HEK293 (cell line): ENCODE measurements around the gene ILDR1.

ENCODE experiments used
- CTCF ChIA-PET: fragments of 350-600 bp; formaldehyde crosslinking; extraction: SDS; loops from one replicate; lab custom pipeline; 2021; ENCODE audit warnings: antibody characterized with exemption; lab: Yijun Ruan, JAX
- POLR2A ChIA-PET: fragments of 300-600 bp; formaldehyde crosslinking; extraction: SDS; loops from one replicate; lab custom pipeline; 2020; ENCODE audit warnings: antibody characterized with exemption, inconsistent platforms; lab: Yijun Ruan, JAX
- H3K27ac ChIP-seq: fragments of 200-500 bp; sonication (Bioruptor generic); 2 replicates; pipeline ENCODE4 v1.5.1; 2014; ENCODE audit warnings: low read depth, low read length, control low read depth, inconsistent platforms; ENCODE audit errors: extremely low read depth
- H3K36me3 ChIP-seq, 2 experiments: fragments of 200-500 bp in 1 of 2; sonication (Bioruptor generic) in 1 of 2; 1 replicate in 1 of 2; 2 replicates in 1 of 2; pipeline ENCODE4 v1.5.1; 2014 to 2017; ENCODE audit warnings: inconsistent platforms in 2 of 2, low read length in 2 of 2; ENCODE audit not compliant: control insufficient read depth in 2 of 2, insufficient read depth in 1 of 2
- H3K4me1 ChIP-seq: fragments of 200-500 bp; sonication (Bioruptor generic); 2 replicates; pipeline ENCODE4 v1.5.1; 2014; ENCODE audit warnings: mild to moderate bottlenecking, low read length, inconsistent platforms; ENCODE audit not compliant: control insufficient read depth, insufficient read depth
- H3K4me3 ChIP-seq: 2 replicates; pipeline ENCODE4 v1.5.1; 2011; ENCODE audit warnings: low read depth, mild to moderate bottlenecking, control low read depth, low read length, moderate library complexity
- H3K9me3 ChIP-seq: fragments of 200-500 bp; sonication (Bioruptor generic); 2 replicates; pipeline ENCODE4 v1.5.1; 2014; ENCODE audit warnings: low read depth, low read length, inconsistent platforms; ENCODE audit not compliant: control insufficient read depth, insufficient read depth
- BCL11A ChIP-seq: fragments of 450-650 bp; formaldehyde crosslinking; IDR thresholded peaks from 2 replicates; pipeline ENCODE4 v1.5.1; 2016; ENCODE audit warnings: low read depth, missing biosample characterization, missing genetic modification characterization
- GFI1B ChIP-seq: fragments of 450-650 bp; formaldehyde crosslinking; IDR thresholded peaks from 2 replicates; pipeline ENCODE4 v1.5.1; 2016; ENCODE audit warnings: missing biosample characterization, missing genetic modification characterization
- GLIS2 ChIP-seq: fragments of 450-650 bp; formaldehyde crosslinking; IDR thresholded peaks from 2 replicates; pipeline ENCODE4 v1.5.1; 2016; ENCODE audit warnings: missing biosample characterization, missing genetic modification characterization
- KLF9 ChIP-seq: fragments of 450-650 bp; formaldehyde crosslinking; IDR thresholded peaks from 2 replicates; pipeline ENCODE4 v1.5.1; 2016; ENCODE audit warnings: missing biosample characterization, missing genetic modification characterization, low read depth
- TCF7L2 ChIP-seq: IDR thresholded peaks from 2 replicates; pipeline ENCODE4 v1.6.1; 2011; ENCODE audit warnings: low read depth, mild to moderate bottlenecking, inconsistent platforms, low read length, moderate library complexity, borderline replicate concordance
- ZBTB17 ChIP-seq: fragments of 450-650 bp; formaldehyde crosslinking; IDR thresholded peaks from 2 replicates; pipeline ENCODE4 v1.5.1; 2016; ENCODE audit warnings: missing biosample characterization, missing genetic modification characterization
- ZBTB44 ChIP-seq: fragments of 450-650 bp; IDR thresholded peaks from 2 replicates; pipeline ENCODE4 v1.5.1; 2018; ENCODE audit warnings: missing biosample characterization, mild to moderate bottlenecking, missing genetic modification characterization
- ZBTB49 ChIP-seq: fragments of 450-650 bp; formaldehyde crosslinking; IDR thresholded peaks from 2 replicates; pipeline ENCODE4 v1.5.1; 2016; ENCODE audit warnings: missing biosample characterization, missing genetic modification characterization, low read depth
- ZNF132 ChIP-seq: fragments of 450-650 bp; formaldehyde crosslinking; IDR thresholded peaks from 2 replicates; pipeline ENCODE4 v1.5.1; 2017; ENCODE audit warnings: missing biosample characterization, missing genetic modification characterization, borderline replicate concordance
- ZNF146 ChIP-seq: fragments of 450-650 bp; formaldehyde crosslinking; IDR thresholded peaks from 2 replicates; pipeline ENCODE4 v1.5.1; 2016; ENCODE audit warnings: missing biosample characterization, missing genetic modification characterization
- ZNF324 ChIP-seq: fragments of 450-650 bp; formaldehyde crosslinking; IDR thresholded peaks from 2 replicates; pipeline ENCODE4 v1.5.1; 2016; ENCODE audit warnings: missing biosample characterization, missing genetic modification characterization
- ZNF354C ChIP-seq: fragments of 450-650 bp; formaldehyde crosslinking; IDR thresholded peaks from 2 replicates; pipeline ENCODE4 v1.5.1; 2016; ENCODE audit warnings: missing biosample characterization, missing genetic modification characterization, low read depth, borderline replicate concordance
- ZNF416 ChIP-seq: fragments of 450-650 bp; formaldehyde crosslinking; IDR thresholded peaks from 2 replicates; pipeline ENCODE4 v1.5.1; 2016; ENCODE audit warnings: missing biosample characterization, missing genetic modification characterization
- ZNF704 ChIP-seq: fragments of 450-650 bp; formaldehyde crosslinking; IDR thresholded peaks from 2 replicates; pipeline ENCODE4 v1.5.1; 2016; ENCODE audit warnings: missing biosample characterization, missing genetic modification characterization
- ZNF776 ChIP-seq: fragments of 450-650 bp; formaldehyde crosslinking; IDR thresholded peaks from 2 replicates; pipeline ENCODE4 v1.5.0; 2017; ENCODE audit warnings: missing biosample characterization, missing genetic modification characterization, borderline replicate concordance
- ZNF843 ChIP-seq: fragments of 450-650 bp; formaldehyde crosslinking; IDR thresholded peaks from 2 replicates; pipeline ENCODE4 v1.5.1; 2016; ENCODE audit warnings: missing biosample characterization, missing genetic modification characterization

Gene ILDR1

GRCh38 chr3:121979734-121980449 lies 42.2 kb downstream of the ILDR1 start (continued):
- no peak for TF ChIP-seq ZBTB49
- TF ChIP-seq ZNF704 (tag by site-specific recombination), result no peak
- TF ChIP-seq ZNF324 (tag by site-specific recombination), result no peak
- TF ChIP-seq, all 188 proteins: peak for 0

- CTCF ChIA-PET, result interaction anchor here (1.1 kb wide), 1 partner anchor 95 kb away, joined by 3 read pairs; no protein-coding TSS in a partner anchor
- POLR2A ChIA-PET, result no interaction called here
- H3K27ac ChIP-seq, result no peak overlapping the region
These were observed 42.8 kb downstream of the ILDR1 start for GRCh38 chr3:121979246-121979645.

GRCh38 chr3:121976727-121977126 lies 45.3 kb downstream of the ILDR1 start:
- no peaks in the 10 kb centered on the region for H3K4me1 ChIP-seq
- H3K9me3 ChIP-seq, result no peaks in the 10 kb centered on the region
- H3K4me3 ChIP-seq, result no peak overlapping the region
- ChIA-PET POLR2A (no interaction called here), CTCF (interaction anchor here (2.1 kb wide), 1 partner anchor 13 kb away, joined by 5 read pairs; no protein-coding TSS in a partner anchor)
- H3K36me3 ChIP-seq, result no peaks in the 10 kb centered on the region
- H3K27ac ChIP-seq, result no peak overlapping the region
- TF ChIP-seq GLIS2 (tag by site-specific recombination) (no peak), ZBTB44 (no peak), ZNF354C (tag by site-specific recombination) (no peak), ZNF843 (tag by site-specific recombination) (no peak)

More at GRCh38 chr3:121979246-121979645, 42.8 kb downstream of the ILDR1 start:
- H3K36me3 ChIP-seq, result no peaks in the 10 kb centered on the region
- H3K4me3 ChIP-seq, result no peak overlapping the region
- no peak for TF ChIP-seq TCF7L2
- TF ChIP-seq ZNF132, result no peak
- no peak for TF ChIP-seq ZBTB17 (tag by site-specific recombination)
- TF ChIP-seq KLF9 (tag by site-specific recombination), result no peak
- no peak for TF ChIP-seq ZNF416 (tag by site-specific recombination)
- H3K4me1 ChIP-seq, result no peaks in the 10 kb centered on the region
- no peaks in the 10 kb centered on the region for H3K9me3 ChIP-seq

GRCh38 chr3:121975702-121976302 lies 46.2 kb downstream of the ILDR1 start:
- CTCF ChIA-PET, result interaction anchor here (2.1 kb wide), 1 partner anchor 14 kb away, joined by 5 read pairs; no protein-coding TSS in a partner anchor

More at GRCh38 chr3:121975702-121976302, 46.2 kb downstream of the ILDR1 start:
- no peaks in the 10 kb centered on the region for H3K9me3 ChIP-seq
- TF ChIP-seq GFI1B, result no peak
- no peak for TF ChIP-seq ZNF146 (tag by site-specific recombination)
- no peak for TF ChIP-seq BCL11A (tag by site-specific recombination)
- TF ChIP-seq ZNF354C (tag by site-specific recombination), result no peak
- no peak for TF ChIP-seq ZNF776 (tag by site-specific recombination)
- no peak overlapping the region for H3K27ac ChIP-seq
- H3K36me3 ChIP-seq, result no peaks in the 10 kb centered on the region
- no peak overlapping the region for H3K4me3 ChIP-seq
- POLR2A ChIA-PET, result no interaction called here
- H3K4me1 ChIP-seq, result no peaks in the 10 kb centered on the region
